Gastrocnemius medialis (tissue), 4 donors: Measurements from ENCODE around the gene ZBTB16.

Experiments
- CTCF ChIP-seq, 5 experiments: fragments of 450-650 bp in 3 of 5; fragments of 200-600 bp in 2 of 5; sonication (generic) in 2 of 5; IDR thresholded peaks in 4 of 5; conservative IDR thresholded peaks in 1 of 5; 1 replicate in 4 of 5; 2 replicates in 1 of 5; pipeline ENCODE4 v1.5.1; 2016 to 2019; ENCODE audit warnings: antibody characterized with exemption in 5 of 5, mild to moderate bottlenecking in 3 of 5, moderate library complexity in 3 of 5
- POLR2A ChIP-seq, 2 donors: fragments of 450-650 bp; IDR thresholded peaks; one replicate each; pipeline ENCODE4 v1.6.1; 2017; ENCODE audit warnings: antibody characterized with exemption in 2 of 2, mild to moderate bottlenecking in 2 of 2, moderate library complexity in 2 of 2

GRCh38 chr11:114185436-114185835 is 125.9 kb downstream of the ZBTB16 start:
- no peak for TF ChIP-seq POLR2A (IDR thresholded peaks at IDR 0.05)
- TF ChIP-seq CTCF (IDR thresholded peaks at IDR 0.05 in 4 of 5, conservative IDR thresholded peaks at IDR 0.05 in 1 of 5), result no peak
